NCI-H526 treated with DMSO at 0.1 percent for 48 hours (cell line): Measurements from ENCODE around the gene MRPL24.
A peak's percentile ranks its signal among the peaks of the same experiment; 100 is the strongest.

Source experiments
- DNase-seq: peaks from one replicate; lab custom pipeline; 2025; lab: John Stamatoyannopoulos, UW

Gene MRPL24

DNA sequence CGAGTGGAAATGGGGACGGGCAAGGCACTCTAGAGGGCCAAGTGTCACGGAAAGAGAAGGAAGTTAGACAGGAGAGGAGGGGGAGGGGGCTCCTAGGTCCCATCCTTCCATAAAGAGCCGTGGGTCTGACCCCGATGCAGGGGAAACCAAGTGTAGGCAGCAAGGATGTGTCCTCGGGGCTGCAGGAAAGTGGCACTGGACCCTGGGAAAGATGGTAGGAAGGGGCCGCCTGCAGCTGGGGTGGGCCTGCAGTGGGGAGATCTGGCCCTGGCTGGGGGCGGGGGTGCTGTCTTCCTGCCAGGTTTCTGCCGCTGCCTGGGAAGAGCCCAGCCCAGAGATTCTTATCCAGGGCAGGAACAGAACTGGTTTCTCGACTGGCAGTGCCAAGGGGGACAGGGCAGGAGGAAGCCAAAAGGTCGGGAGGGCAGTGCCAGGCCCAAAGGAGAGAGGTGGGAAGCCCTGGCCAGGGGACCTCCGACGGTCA is 48.4 kb downstream of the MRPL24 start:
- no peak for DNase-seq

DNA sequence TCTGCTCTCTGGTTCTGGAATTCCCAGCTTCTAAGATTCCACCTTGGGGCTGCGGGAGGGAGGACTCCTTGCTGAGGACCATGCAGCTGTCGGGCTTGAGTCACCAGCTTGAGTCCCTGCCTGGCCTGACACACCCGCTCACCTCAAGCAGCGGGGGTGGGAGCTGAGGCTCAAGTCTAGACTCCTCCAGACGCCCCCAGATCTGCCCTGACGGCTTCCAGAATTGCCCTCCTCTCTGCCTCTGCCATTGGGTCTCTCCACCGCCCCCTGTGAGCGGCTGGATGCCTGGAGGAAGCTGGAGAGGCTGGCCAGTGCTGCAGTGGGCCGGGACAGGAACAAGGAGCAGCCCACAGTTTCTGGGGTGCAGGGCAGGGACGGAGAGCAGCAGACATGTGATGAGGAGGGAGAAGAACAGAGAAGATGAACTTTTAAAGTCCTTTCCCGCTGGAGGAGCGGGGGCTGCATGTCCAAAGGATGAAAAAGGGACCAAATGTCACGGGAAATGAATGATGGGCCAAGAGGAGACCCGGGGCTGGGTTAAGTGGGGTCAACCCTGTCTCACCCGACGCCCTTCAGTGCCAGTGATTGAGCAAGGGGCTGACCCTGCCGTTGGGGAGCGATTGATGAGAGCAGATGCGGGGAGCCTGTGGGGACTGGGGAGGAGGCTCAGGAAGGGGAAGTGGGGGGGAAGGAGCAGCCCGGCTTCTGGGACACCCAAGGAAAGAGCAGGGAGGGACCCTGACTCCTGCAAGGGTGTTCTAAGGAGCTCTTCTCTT is 49.0 kb downstream of the MRPL24 start:
- no peak for DNase-seq

DNA sequence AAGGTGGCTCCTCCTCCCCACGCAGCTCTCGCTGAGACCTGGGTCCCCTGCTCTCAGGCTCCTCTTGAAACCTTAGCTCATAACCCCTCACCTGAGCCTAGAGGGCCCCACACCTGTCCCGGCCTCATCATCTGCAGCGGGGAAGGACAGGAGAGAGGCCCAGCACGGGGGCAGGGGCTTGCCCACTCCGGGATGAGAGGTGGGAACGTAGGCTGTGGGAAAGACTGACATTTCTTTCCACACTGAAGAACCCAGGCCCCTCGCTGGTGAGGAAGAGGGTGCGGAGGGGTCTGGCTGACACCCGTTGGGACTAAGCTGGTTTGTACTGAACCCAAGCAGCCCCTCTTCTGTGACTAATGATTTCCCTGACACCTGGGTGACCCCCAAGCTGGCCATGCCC is 49.7 kb downstream of the MRPL24 start:
- DNase-seq, result no peak

DNA sequence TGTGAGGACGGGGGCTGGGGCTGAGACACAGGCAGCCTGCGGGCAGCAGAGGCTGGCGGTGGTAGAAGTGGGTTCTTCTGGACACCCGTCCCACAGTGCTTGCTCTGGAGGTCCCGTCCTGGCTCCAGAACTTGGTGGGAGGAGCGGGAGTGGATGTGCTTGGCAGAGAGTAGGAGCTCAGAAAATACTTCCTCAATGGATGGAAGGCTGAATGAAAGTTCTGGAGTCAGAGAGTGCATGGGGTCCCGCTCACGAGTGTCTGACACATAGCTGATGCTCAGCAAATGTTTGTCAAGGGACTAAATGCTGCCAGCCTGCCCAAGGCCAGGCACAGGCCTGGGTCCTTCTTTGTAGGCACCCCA is 50.2 kb downstream of the MRPL24 start:
- DNase-seq, result no peak

DNA sequence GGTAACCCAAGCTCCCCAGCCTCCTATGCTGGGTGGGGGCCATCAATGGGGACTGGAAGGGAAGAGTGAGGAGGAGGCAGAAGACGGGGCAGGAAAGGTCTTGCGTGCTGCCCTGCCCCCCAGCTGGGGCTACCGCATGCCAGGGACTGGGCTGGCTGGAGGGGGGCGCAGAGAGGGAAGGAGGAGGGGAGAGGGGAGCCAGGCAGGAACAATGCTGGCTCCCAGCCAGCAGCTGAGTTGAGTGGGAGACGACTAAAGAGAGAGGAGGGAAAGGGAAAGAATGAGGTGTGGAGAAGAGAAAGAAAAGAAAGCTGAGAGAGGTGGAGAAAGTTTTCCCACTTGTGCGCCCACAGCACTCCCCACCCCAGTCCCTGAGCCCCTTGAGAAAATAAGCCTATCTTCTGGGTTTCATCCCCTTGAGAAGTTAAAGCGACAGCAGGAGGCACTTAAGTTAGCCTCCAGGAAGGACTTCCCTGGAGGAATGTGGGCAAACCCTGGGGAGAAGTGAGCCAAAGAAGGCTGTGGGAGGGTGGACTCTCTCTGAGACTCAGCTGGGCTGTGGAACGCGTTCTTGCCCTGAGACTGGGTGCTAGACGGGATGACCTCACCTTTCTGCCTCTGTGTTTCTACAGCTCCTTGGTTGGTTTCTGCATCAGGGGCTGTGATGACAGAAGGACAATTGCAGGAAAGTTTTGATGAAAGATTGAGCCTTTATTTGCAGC is 50.8 kb downstream of the MRPL24 start:
- no peak for DNase-seq

DNA sequence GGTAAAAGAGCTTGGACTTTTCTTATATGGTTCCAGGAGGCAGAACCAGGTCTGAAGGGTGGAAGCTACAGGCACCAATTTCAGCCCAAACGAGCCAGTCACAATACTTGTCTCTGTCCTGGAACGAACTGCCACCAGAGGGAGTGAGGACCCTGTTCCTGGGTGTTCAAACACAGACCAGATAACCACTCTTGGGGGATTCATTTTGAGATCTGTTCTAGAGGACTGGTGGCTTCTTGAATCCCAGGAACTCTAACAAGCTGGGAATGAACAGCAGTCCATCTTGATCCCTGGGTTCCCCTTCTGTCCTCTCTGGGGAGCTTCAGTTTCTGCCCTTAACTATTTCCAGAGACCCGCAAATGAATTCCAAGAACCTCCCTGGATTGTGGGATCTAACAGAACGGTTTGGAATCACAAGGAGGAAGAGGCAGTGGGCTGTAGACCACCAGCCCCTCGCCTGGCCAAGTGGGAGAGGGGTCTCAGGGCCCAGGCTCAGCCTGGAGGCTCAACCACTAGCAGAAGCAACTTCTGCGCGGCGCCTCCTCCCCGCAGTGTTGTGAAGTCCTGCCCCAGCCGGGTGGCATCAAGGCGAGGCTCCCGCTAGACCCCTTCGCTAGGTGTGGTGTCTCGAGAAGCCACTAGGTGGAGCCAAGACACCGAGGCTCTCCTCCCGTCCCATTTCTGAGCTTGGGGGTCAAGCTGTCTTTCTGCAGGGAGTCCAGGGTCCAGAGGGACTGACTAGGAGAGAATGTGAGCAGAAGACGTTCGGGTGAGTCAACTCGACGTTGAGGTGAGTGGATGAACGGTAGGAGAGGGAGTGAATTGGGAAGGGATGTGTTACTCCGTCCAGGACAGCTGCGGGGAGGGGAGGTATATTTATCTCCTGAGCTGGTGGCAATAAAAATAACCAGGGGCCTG is 51.6 kb downstream of the MRPL24 start:
- DNase-seq, result peak; percentile 87
